ENCODE measurements around the gene SLC47A1. TPM values are rescaled to one million over a fixed set of nuclear protein-coding genes. Genes with fewer than 3 reads are reported as not detected.

SLC47A1 gene
- total RNA-seq, 3 donors from 2014 or later = 3.8 to 22.1 (median 8.8) TPM

DNA sequence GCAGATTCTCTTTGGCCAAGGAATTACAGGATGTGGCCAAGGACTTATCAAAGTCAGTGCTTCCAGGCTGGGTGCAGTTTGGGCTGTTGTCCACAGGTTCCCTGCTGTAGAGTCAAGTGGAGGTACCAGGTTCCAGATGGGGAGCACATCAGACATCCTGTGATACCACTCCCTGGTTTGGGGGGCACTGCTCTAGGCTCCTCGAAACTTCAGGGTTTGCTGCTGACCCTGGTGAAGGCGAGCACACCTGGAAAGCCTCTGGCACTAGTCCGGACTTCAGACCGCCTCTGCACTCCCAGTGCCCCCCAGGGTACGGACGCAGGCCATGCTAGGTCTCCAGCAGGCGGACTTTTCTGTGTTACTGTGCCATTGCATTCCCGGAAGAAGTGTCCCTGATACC lies 10.7 kb downstream of the SLC47A1 start:
- no peak for DNase-seq (ENCODE audit: low spot score in 2 of 2)
- no peaks in the 10 kb centered on the region for H3K36me3 ChIP-seq
- H3K4me3 ChIP-seq = no peak overlapping the region
- H3K27me3 ChIP-seq = no peaks in the 10 kb centered on the region
- TF ChIP-seq POLR2A (IDR thresholded peaks at IDR 0.05) (no peak), POLR2AphosphoS5 (IDR thresholded peaks at IDR 0.05) (no peak)
- TF ChIP-seq, protein P1, sequence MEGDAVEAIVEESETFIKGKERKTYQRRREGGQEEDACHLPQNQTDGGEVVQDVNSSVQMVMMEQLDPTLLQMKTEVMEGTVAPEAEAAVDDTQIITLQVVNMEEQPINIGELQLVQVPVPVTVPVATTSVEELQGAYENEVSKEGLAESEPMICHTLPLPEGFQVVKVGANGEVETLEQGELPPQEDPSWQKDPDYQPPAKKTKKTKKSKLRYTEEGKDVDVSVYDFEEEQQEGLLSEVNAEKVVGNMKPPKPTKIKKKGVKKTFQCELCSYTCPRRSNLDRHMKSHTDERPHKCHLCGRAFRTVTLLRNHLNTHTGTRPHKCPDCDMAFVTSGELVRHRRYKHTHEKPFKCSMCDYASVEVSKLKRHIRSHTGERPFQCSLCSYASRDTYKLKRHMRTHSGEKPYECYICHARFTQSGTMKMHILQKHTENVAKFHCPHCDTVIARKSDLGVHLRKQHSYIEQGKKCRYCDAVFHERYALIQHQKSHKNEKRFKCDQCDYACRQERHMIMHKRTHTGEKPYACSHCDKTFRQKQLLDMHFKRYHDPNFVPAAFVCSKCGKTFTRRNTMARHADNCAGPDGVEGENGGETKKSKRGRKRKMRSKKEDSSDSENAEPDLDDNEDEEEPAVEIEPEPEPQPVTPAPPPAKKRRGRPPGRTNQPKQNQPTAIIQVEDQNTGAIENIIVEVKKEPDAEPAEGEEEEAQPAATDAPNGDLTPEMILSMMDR (IDR thresholded peaks at IDR 0.05) = no peak
- no peaks in the 10 kb centered on the region for H3K4me1 ChIP-seq
- intact Hi-C loops (cut with DNase I; ENCODE audit: low total_unique reads) = no loop called here
- peak overlapping the region in 1 of 2 donors; percentile 8 for H3K27ac ChIP-seq
- no peaks in the 10 kb centered on the region for H3K9me3 ChIP-seq

DNA sequence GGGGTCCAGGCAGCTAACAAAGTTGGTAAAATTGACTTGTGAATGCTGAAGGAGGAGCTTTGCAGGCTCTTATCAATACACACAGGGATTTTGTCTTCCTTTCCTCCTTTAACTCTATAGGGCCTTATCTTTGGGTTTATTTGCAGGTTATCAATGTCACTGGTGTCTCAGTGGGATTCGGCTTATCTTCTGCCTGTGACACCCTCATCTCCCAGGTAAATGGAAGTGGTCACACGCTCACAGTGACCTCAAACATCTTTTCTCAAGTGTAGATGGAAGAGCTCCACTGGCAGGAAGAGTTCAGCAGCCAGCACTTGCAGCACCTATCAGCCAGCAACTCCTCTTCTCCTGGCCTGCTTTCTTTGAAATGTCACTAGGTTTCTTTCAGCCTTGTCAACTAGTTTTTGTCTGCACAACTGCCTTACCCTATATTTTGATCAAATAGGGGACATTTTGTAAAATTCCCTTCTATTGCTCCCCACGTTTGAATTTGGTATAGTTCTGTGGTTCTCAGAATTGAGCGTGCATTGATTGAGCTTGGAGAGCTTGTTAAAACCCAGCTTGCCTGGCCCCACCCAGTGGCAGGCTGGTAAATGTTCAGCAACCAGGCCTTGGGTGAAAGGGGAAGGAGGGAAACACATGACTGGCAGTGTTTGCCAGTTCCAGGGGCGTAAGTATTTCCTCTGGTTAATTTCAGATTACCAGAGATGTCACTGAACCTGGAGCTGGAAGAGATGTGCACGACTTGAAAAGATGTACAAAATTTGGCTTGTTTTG lies 12.8 kb downstream of the SLC47A1 start:
- intact Hi-C loops (cut with DNase I; ENCODE audit: low total_unique reads) = no loop called here
- Histone ChIP-seq H3K27me3 (no peaks in the 10 kb centered on the region), H3K36me3 (no peaks in the 10 kb centered on the region), H3K27ac (no peak overlapping the region), H3K4me1 (no peaks in the 10 kb centered on the region), H3K4me3 (no peak overlapping the region), H3K9me3 (no peaks in the 10 kb centered on the region)
- no peak for TF ChIP-seq POLR2A (IDR thresholded peaks at IDR 0.05)
- DNase-seq (ENCODE audit: low spot score in 2 of 2) = no peak

DNA sequence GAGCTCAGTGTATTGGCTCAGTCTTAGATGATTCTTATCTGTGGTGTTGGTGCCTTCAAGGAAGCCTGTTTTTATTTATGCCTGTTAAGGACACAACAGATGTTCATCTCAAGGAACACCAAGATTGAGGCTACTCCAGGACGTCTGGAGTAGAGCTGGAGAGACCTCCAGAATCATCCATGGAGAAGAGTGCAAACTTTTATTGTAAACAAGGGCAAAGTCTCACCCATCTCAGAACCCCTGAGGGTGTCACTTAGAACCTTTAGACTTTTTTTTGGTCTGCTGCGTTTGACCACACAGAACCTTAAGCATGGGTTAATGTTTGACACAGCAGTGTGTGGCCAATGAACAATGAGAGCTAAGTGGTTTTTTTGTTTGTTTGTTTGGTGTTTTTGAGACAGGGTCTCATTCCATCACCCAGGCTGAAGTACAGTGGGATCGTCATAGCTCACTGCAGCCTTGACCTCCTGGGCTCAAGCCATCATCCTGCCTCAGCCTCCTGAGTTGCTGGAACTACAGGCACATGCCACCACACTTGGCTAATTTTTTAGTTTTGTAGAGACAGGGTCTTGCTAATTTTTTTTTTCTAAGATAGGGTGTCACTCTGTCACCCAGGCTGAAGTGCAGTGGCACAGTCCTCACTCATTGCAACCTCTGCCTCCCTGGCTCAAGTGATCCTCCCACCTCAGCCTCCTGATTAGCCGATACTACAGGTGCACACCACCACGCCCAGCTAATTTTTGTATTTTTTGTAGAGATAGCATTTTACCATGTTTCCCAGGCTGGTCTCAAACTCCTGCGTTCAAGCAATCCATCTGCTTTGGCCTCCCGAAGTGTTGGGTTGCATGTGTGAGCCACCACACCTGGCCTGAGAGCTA lies 16.3 kb downstream of the SLC47A1 start:
- no peak overlapping the region for H3K27ac ChIP-seq
- no peak for TF ChIP-seq POLR2A (IDR thresholded peaks at IDR 0.05)
- no peak for TF ChIP-seq POLR2AphosphoS5 (IDR thresholded peaks at IDR 0.05)
- TF ChIP-seq, protein P1 (IDR thresholded peaks at IDR 0.05) = no peak
- no peak for DNase-seq (ENCODE audit: low spot score in 2 of 2)

DNA sequence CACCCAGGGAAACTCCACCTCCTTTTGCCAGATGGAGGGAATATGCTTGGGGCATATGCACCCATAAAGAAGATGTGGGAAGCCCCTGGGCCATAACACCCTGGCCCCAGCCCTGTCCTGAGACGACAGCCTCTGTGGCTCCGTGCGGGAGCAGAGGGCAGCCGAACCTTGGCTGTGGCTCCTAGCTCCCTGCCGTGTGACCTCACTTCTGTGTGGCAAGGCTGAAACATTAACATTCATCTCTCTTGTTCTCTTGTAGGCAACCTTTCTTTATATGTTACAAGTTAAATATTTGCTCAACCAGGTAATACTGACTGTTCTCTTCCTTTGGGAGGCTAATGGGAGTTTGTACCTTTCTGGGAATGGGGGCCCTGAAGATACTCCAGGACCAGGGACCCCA lies 17.5 kb downstream of the SLC47A1 start:
- no peaks in the 10 kb centered on the region for H3K4me1 ChIP-seq
- H3K27ac ChIP-seq = no peak overlapping the region
- no peaks in the 10 kb centered on the region for H3K36me3 ChIP-seq
- DNase-seq (ENCODE audit: low spot score in 2 of 2) = no peak
- no peaks in the 10 kb centered on the region for H3K27me3 ChIP-seq
- TF ChIP-seq, protein P1 (IDR thresholded peaks at IDR 0.05) = no peak
- TF ChIP-seq POLR2A (IDR thresholded peaks at IDR 0.05) (no peak), POLR2AphosphoS5 (IDR thresholded peaks at IDR 0.05) (no peak)
- H3K9me3 ChIP-seq = no peaks in the 10 kb centered on the region
- intact Hi-C loops (cut with DNase I; ENCODE audit: low total_unique reads) = no loop called here
- no peak overlapping the region for H3K4me3 ChIP-seq

More for the DNA sequence above, 16.3 kb downstream of the SLC47A1 start:
- intact Hi-C loops (cut with DNase I; ENCODE audit: low total_unique reads) = no loop called here
- no peaks in the 10 kb centered on the region for H3K4me1 ChIP-seq
- H3K27me3 ChIP-seq = no peaks in the 10 kb centered on the region
- H3K9me3 ChIP-seq = no peaks in the 10 kb centered on the region
- no peak overlapping the region for H3K4me3 ChIP-seq
- no peaks in the 10 kb centered on the region for H3K36me3 ChIP-seq

DNA sequence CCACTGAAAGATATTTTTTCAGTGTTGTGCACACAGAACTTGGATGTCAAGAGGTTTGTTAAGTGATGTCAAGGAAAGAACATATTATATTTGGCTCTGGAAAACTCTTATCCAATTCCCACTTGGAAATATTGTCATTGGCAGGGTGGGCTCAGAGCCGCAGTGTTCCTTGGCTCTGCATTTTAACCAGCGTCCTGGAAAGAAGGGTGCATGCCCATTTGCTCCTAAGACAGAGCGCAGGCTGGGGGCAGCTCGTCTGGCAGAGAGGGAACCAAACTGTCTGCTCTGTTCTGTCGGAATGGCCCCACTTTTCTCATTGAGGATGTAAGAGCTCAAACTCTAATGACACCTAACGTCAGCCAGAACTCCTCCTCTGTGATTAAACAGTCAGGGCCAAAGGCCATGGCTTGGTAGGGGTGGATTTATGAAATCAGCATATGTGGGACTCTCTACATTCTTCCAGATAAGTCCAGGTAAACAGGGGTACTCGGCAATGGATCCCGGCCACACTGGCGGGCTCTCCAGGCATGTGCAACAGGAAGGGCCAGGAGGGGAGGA lies 18.0 kb downstream of the SLC47A1 start:
- H3K27ac ChIP-seq = no peak overlapping the region
- TF ChIP-seq, protein P1 (IDR thresholded peaks at IDR 0.05) = no peak
- no peak for TF ChIP-seq POLR2A (IDR thresholded peaks at IDR 0.05)
- no peak for TF ChIP-seq POLR2AphosphoS5 (IDR thresholded peaks at IDR 0.05)
- no peak overlapping the region for H3K4me3 ChIP-seq
- H3K4me1 ChIP-seq = no peaks in the 10 kb centered on the region
- no peaks in the 10 kb centered on the region for H3K9me3 ChIP-seq
- no peaks in the 10 kb centered on the region for H3K36me3 ChIP-seq
- intact Hi-C loops (cut with DNase I; ENCODE audit: low total_unique reads) = no loop called here
- H3K27me3 ChIP-seq = no peaks in the 10 kb centered on the region
- DNase-seq (ENCODE audit: low spot score in 2 of 2) = no peak
